GM21529 (cell line): Measurements from ENCODE around the gene LRRFIP2.
"Not testable (repeated sequence)": the region's sequence is repeated elsewhere in the genome, so short reads cannot be mapped to it uniquely, and the experiment has no call there.

Experiments
- ATAC-seq: cut with Tn5 transposase; IDR thresholded peaks from one replicate; pipeline ENCODE4 v1.9.1; 2021; ENCODE audit not compliant: unreplicated experiment

The LRRFIP2 gene

GRCh38 chr3:37174532-37175126 lies at the start of gene LRRFIP2:
Gene LRRFIP2, minus strand, starts transcription at chr3:37174582. Its CDS starts 25,599 bp downstream, at chr3:37148983.
- no peak for ATAC-seq

GRCh38 chr3:37223576-37223975 lies 49.2 kb upstream of the LRRFIP2 start:
- no peak for ATAC-seq

GRCh38 chr3:37223141-37223558 lies 48.8 kb upstream of the LRRFIP2 start:
- ATAC-seq = peak; percentile 45

GRCh38 chr3:37222542-37222941 lies 48.2 kb upstream of the LRRFIP2 start:
- ATAC-seq = not testable (repeated sequence)

GRCh38 chr3:37221407-37221806 lies 47.0 kb upstream of the LRRFIP2 start:
- no peak for ATAC-seq

GRCh38 chr3:37219266-37219665 lies 44.9 kb upstream of the LRRFIP2 start:
- ATAC-seq = no peak

- no peak for ATAC-seq
Observed at GRCh38 chr3:37218206-37218605, 43.8 kb upstream of the LRRFIP2 start.

GRCh38 chr3:37217098-37217849 lies 42.9 kb upstream of the LRRFIP2 start:
- no peak for ATAC-seq

GRCh38 chr3:37216597-37217097 lies 42.3 kb upstream of the LRRFIP2 start:
- ATAC-seq = no peak

- no peak for ATAC-seq
Observed at GRCh38 chr3:37214076-37214475, 39.7 kb upstream of the LRRFIP2 start.

GRCh38 chr3:37210230-37210629 lies 35.8 kb upstream of the LRRFIP2 start:
- no peak for ATAC-seq

GRCh38 chr3:37208576-37208975 lies 34.2 kb upstream of the LRRFIP2 start:
- ATAC-seq = not testable (repeated sequence)

- not testable (repeated sequence) for ATAC-seq
Observed at GRCh38 chr3:37208008-37208407, 33.6 kb upstream of the LRRFIP2 start.

GRCh38 chr3:37206041-37206440 lies 31.7 kb upstream of the LRRFIP2 start:
- not testable (repeated sequence) for ATAC-seq

GRCh38 chr3:37204314-37204713 lies 29.9 kb upstream of the LRRFIP2 start:
- no peak for ATAC-seq

GRCh38 chr3:37202035-37202434 lies 27.7 kb upstream of the LRRFIP2 start:
- no peak for ATAC-seq

GRCh38 chr3:37200141-37200540 lies 25.8 kb upstream of the LRRFIP2 start:
- no peak for ATAC-seq

GRCh38 chr3:37198996-37199395 lies 24.6 kb upstream of the LRRFIP2 start:
- no peak for ATAC-seq

- no peak for ATAC-seq
Observed at GRCh38 chr3:37198547-37198946, 24.2 kb upstream of the LRRFIP2 start.

GRCh38 chr3:37197810-37198371 lies 23.5 kb upstream of the LRRFIP2 start:
- ATAC-seq = no peak

GRCh38 chr3:37194533-37194932 lies 20.2 kb upstream of the LRRFIP2 start:
- no peak for ATAC-seq

GRCh38 chr3:37190667-37191066 lies 16.3 kb upstream of the LRRFIP2 start:
- no peak for ATAC-seq
